GM18870 (cell line): ENCODE data around the gene SHROOM3.
A peak's percentile ranks its signal among the peaks of the same experiment; 100 is the strongest.

ENCODE experiments used
- ATAC-seq: cut with Tn5 transposase; IDR thresholded peaks from one replicate; pipeline ENCODE4 v1.9.1; 2021; ENCODE audit warnings: moderate library complexity; ENCODE audit not compliant: unreplicated experiment

SHROOM3 gene

GRCh38 chr4:76758996-76759395, 324.0 kb downstream of the SHROOM3 start:
- ATAC-seq, result no peak

GRCh38 chr4:76760193-76760592, 325.2 kb downstream of the SHROOM3 start:
- ATAC-seq, result no peak

- no peak for ATAC-seq
These were observed 327.4 kb downstream of the SHROOM3 start for GRCh38 chr4:76762137-76763130.

- no peak for ATAC-seq
These were observed 329.2 kb downstream of the SHROOM3 start for GRCh38 chr4:76764251-76764650.

DNA sequence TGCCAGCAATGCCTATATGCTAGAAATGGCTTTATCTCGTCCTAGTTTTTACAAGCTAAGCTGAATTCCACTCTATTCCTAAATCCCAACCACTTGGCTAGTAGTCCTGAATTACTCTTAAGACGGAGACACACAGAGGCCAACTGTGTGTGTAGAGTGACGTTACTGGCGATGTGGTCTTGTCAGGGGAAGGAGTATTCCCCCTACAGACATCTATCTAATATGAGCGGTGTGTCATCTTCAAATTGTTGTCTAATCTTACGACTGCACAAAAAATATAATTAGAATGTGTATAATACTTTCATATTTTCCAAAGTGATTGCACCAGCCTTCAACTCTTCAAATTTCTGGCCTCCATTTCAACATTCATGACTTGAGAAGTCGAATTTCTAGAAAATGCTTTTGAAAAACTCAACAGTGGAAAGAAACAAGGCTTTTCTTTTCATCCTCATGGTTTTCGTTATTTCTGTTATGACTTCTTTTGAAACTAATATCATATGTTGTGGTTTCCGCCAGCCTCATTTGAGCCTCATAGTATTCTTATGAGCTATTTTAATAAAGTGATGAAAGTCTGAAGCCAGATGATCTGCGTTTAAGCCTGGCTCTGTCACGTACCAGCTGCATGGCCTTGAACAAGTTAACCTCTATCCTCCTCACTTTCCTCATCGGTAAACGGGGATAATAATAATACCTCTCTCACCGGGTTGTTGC, 330.6 kb downstream of the SHROOM3 start:
- ATAC-seq, result peak; percentile 65

GRCh38 chr4:76767983-76768382, 333.0 kb downstream of the SHROOM3 start:
- no peak for ATAC-seq

- peak; percentile 50 for ATAC-seq
These were observed 337.6 kb downstream of the SHROOM3 start for GRCh38 chr4:76772498-76773106.

- no peak for ATAC-seq
These were observed 338.7 kb downstream of the SHROOM3 start for GRCh38 chr4:76773766-76774165.

DNA sequence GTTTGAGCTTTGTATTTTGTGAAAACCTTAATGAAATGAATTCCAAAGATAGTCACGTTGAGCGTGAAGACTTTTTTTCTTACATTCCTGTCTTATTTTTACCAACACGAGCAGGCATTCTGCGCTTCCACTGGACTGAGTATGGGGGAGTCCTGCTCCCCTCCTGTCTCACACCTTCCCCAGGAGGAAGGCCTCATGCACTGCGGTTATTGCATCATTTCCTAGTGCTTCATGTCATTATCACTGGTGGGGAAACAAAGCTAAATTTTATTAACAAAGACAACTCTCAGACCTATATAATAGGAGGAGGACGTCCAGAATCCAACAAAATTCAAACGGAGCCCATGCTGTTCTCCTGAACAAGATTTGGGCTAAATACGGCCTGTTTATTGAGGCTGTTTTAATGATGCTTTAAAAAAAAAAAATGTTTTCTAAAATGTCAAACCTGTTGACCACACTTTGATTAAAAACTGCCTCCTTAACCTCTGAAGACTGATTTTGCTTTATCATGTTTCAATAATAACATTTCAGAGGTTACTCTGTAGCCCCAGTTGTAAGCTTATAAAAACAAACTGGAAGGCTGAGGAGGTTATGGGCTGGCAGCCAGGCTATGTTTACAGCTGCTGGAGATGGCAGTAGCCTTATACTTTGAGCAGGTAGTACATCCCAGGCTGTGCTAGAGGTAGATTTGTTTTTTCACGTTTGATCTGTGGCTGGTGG, 344.9 kb downstream of the SHROOM3 start:
- ATAC-seq, result no peak

- ATAC-seq, result no peak
These were observed 346.0 kb downstream of the SHROOM3 start for GRCh38 chr4:76780781-76781697.

- peak; percentile 72 for ATAC-seq
These were observed 346.9 kb downstream of the SHROOM3 start for GRCh38 chr4:76781698-76782595.

- ATAC-seq, result no peak
These were observed 347.8 kb downstream of the SHROOM3 start for GRCh38 chr4:76782837-76783236.

DNA sequence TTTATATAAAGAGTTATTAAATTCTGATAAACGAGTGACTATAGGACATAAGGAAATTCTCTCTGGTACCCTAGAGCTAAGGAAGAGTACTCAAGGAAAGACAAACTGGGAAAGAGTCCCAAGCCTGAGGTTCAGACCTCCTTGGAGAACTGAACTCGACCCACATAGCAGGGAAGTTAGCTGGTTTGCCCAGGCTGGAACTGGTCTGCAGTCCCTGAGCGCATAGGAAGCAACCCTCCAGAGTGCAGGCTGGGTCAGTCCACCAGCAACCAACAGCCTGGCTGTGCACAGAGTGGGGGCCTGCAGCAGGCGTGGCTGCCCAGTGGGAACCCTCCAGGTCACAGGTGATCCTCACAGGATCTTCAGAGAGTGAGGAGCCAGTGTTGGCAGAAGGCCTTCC, 348.8 kb downstream of the SHROOM3 start:
- no peak for ATAC-seq

GRCh38 chr4:76784237-76784636, 349.2 kb downstream of the SHROOM3 start:
- ATAC-seq, result no peak

DNA sequence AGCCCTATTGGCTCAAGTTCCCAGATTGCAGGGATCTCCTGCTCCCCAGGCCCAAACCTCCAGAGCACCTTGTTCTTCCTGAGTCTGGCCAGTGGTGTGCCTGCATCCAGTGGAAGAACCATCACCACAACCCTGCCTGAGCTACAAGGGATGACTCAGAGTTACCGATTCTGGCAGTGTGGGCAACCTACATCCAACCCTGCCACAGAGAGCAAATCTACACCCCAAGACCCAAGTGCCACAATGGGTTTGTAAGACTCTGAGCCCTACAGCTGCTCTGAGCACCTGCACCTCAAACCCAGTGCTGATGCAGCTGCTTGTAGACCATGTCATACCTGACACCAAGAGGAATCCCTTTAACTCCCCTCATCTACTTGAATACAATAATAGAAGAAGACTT, 352.9 kb downstream of the SHROOM3 start:
- ATAC-seq, result no peak

GRCh38 chr4:76790377-76790776, 355.3 kb downstream of the SHROOM3 start:
- no peak for ATAC-seq

- ATAC-seq, result no peak
These were observed 356.4 kb downstream of the SHROOM3 start for GRCh38 chr4:76791479-76791878.

GRCh38 chr4:76792418-76792817, 357.4 kb downstream of the SHROOM3 start:
- no peak for ATAC-seq

DNA sequence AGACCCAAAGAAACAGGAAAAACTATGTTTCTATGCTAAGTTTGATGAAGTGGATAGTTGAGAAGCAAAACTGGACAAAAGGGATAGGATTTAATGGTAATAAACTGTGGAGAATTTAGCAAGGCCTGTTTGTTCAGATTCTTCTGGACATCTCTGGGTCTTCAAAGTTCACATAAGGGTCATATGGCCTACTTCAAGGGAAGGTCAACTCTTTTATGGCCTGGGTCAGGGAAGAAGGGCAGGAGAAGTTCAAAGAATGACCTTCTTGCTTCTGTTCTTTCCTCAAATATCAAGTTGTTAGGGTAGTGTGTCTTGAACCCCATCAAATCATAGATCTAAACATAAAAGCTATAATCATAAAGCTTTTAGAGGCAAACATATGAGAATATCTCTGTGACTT, 360.2 kb downstream of the SHROOM3 start:
- ATAC-seq, result no peak
